Astrocyte of the cerebellum (primary cell): ENCODE measurements around the gene CNPY2.
"Not testable (repeated sequence)": the region's sequence is repeated elsewhere in the genome, so short reads cannot be mapped to it uniquely, and the experiment has no call there.

Experiments used
- DNase-seq: peaks from one replicate; pipeline ENCODE4 v3.0.0-alpha.2; 2011; ENCODE audit warnings: low read depth
- H3K4me3 ChIP-seq: 2 replicates; pipeline ENCODE4 v1.5.1; 2011; ENCODE audit warnings: mild to moderate bottlenecking, low read depth, low read length, moderate library complexity
- CTCF ChIP-seq: IDR thresholded peaks from 2 replicates; pipeline ENCODE4 v1.5.1; 2012; ENCODE audit warnings: low read length, low read depth, moderate library complexity, mild to moderate bottlenecking; ENCODE audit errors: missing control alignments
- in situ Hi-C: cut with HindIII; loops from 2 replicates; pipeline ENCODE4 v1.10.0; 2017; ENCODE audit warnings: low sequenced_read_pairs

Gene CNPY2

GRCh38 chr12:56338308-56339157, 22.7 kb upstream of the CNPY2 start, which contains the start of gene IL23A:
Gene IL23A, plus strand, starts transcription at chr12:56338884. Its CDS starts 161 bp downstream, at chr12:56339045.
- TF ChIP-seq CTCF = no peak
- no peak within 1 kb of the TSS for H3K4me3 ChIP-seq
- peak; percentile 18 for DNase-seq
- in situ Hi-C loops = no loop called here

- no peak overlapping the region for H3K4me3 ChIP-seq
- DNase-seq = no peak
- in situ Hi-C loops = no loop called here
- no peak for TF ChIP-seq CTCF
Measured at GRCh38 chr12:56337753-56338251, 22.0 kb upstream of the CNPY2 start.

GRCh38 chr12:56336361-56337167, 20.8 kb upstream of the CNPY2 start:
- TF ChIP-seq CTCF = no peak
- H3K4me3 ChIP-seq = no peak overlapping the region
- DNase-seq = no peak
- in situ Hi-C loops = no loop called here

GRCh38 chr12:56335527-56335926, 19.7 kb upstream of the CNPY2 start:
- DNase-seq, in situ Hi-C loops, H3K4me3 ChIP-seq: not testable (repeated sequence)

GRCh38 chr12:56334490-56334793, 18.7 kb upstream of the CNPY2 start:
- in situ Hi-C loops = no loop called here
- DNase-seq = no peak
- H3K4me3 ChIP-seq = peak overlapping the region; percentile 50
- no peak for TF ChIP-seq CTCF

GRCh38 chr12:56333679-56334489, 18.1 kb upstream of the CNPY2 start, which contains the start of gene PAN2:
Gene PAN2, minus strand, starts transcription at chr12:56334000. Its CDS starts 906 bp downstream, at chr12:56333094.
- in situ Hi-C loops = no loop called here
- DNase-seq = peak; percentile 96
- TF ChIP-seq CTCF = peak; percentile 75
- peak within 1 kb of the TSS; percentile 50 for H3K4me3 ChIP-seq
